ENCODE measurements around the gene PHLDB1. TPM values are rescaled to one million over a fixed set of nuclear protein-coding genes. Genes with fewer than 3 reads are reported as not detected.
A peak's percentile ranks its signal among the peaks of the same experiment; 100 is the strongest.
"Not testable (repeated sequence)": the region's sequence is repeated elsewhere in the genome, so short reads cannot be mapped to it uniquely, and the experiment has no call there.

PHLDB1 gene
- polyA plus RNA-seq (2012; ENCODE audit: low read depth, missing spikeins): 0.08 TPM

DNA sequence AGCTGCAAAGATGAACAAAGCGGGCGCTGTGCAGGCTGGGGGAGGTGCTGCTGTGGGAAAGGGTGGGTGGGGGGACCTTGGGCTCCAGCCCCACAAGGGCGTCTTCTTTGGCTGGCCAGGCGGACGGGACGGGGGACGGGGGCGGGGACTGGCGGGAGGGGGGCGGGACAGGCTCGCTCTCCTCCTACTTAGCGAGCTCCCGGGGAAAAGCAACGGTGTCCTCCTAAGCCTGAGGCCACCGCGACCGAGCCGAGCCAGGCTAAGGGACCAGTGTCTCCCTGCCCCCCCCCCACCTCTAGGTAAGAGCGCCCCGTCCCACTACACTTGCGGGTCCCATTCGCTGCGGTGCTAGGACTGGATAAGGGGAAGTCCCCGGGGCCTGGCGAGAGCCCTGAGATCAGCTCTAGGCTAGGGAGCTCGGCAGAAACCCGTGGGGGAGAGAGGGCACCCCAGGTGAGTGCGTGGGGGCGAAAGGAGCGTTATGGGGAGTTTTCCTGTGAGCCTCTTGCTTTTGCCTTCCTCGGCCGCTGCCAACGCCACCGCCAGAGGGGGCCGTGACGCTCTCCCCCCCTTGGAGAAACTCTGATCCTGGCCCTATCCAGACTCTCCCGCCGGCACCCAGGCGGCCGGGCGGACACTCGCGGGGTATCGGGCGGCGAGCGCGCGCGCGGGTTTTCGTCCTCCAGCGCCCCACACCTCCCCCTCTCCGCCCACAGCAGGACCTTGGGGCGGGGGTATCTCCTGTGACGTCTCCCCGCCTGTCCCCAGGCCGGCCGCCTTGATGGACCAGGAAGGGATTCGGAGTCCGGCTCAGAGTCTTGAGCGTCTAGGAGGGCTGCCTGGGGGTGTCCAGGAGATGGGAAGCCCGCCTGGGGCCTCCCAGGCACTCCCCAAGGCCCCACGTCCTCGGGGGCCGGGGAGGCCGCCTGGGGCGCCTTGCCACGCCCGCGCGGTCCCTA, at the start of gene PHLDB1:
TSS of gene PHLDB1 (plus strand) at position 215 of the 959 bp plus-strand sequence. CDS start 6,222 bp downstream, outside the sequence.
- DNase-seq (ENCODE audit: insufficient read length, low spot score) (no peak), FAIRE-seq (no peak)
- no peak for TF ChIP-seq POLR2A (IDR thresholded peaks at IDR 0.05; ENCODE audit: low read depth, low read length)
- TF ChIP-seq TAF1 (IDR thresholded peaks at IDR 0.05; ENCODE audit: low read depth, low read length): no peak
- TF ChIP-seq POU2F2 (IDR thresholded peaks at IDR 0.05; ENCODE audit: low read depth, low read length): no peak
- TF ChIP-seq PAX5 (IDR thresholded peaks at IDR 0.05; ENCODE audit: insufficient read depth, low read length, severe bottlenecking): no peak
- TF ChIP-seq POLR2AphosphoS5 (IDR thresholded peaks at IDR 0.05; ENCODE audit: low read depth, low read length): no peak
- TF ChIP-seq SPI1 (IDR thresholded peaks at IDR 0.05; ENCODE audit: low read depth, low read length): no peak

DNA sequence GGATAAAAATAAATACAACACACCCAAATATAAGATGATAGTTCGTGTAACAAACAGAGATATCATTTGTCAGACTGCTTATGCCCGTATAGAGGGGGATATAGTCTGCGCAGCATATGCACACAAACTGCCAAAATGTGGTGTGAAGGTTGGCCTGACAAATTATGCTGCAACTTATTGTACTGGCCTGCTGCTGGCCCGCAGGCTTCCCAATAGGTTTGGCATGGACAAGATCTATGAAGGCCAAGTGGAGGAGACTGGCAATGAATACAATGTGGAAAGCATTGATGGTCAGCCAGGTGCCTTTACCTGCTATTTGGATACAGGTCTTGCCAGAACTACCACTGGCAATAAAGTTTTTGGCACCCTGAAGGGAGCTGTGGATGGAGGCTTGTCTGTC, 46.6 kb upstream of the PHLDB1 start:
- FAIRE-seq (no peak), DNase-seq (ENCODE audit: insufficient read length, low spot score) (no peak)
- no peak for TF ChIP-seq TAF1 (IDR thresholded peaks at IDR 0.05; ENCODE audit: low read depth, low read length)
- no peak for TF ChIP-seq POU2F2 (IDR thresholded peaks at IDR 0.05; ENCODE audit: low read depth, low read length)
- no peak for TF ChIP-seq POLR2AphosphoS5 (IDR thresholded peaks at IDR 0.05; ENCODE audit: low read depth, low read length)
- no peak for TF ChIP-seq POLR2A (IDR thresholded peaks at IDR 0.05; ENCODE audit: low read depth, low read length)
- TF ChIP-seq SPI1 (IDR thresholded peaks at IDR 0.05; ENCODE audit: low read depth, low read length): no peak
- TF ChIP-seq PAX5 (IDR thresholded peaks at IDR 0.05; ENCODE audit: insufficient read depth, low read length, severe bottlenecking): no peak

DNA sequence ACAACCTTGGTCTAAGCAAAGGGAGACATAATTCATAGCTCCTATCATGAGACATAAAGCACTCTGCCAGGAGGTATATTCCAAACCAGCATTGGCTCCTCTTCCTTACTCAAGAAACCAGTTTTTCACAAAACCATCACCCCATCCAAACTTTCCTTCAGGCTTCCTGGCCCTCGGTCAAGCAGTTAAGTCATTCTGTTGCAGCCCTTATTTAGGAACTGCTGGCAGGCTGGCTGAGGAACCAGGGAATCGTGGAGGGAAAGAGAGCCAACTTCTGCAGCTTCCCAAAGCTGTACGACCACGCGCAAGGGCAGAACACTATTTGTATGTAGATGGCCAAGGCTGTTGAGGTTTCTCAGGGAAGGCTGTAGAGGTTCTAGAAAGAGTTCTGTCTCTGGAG, 42.4 kb upstream of the PHLDB1 start:
- FAIRE-seq: no peak

DNA sequence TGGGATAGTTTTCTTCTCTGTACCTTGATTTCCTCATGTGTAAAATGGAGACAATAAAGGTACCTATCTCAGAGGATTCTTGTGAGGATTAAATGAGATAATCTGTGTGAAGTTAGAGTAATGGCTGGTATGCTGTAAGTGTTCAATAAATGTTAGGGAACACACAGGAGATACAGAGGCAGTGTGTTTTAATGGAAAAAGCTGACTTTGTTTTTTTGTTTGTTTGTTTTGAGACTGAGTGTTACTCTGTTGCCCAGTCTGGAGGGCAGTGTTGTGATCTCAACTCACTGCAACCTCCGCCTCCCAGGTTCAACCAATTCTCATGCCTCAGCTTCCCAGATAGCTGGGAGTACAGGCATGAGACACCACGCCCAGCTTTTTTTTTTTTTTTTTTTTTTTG, 37.7 kb upstream of the PHLDB1 start:
- no peak for TF ChIP-seq POLR2AphosphoS5 (IDR thresholded peaks at IDR 0.05; ENCODE audit: low read depth, low read length)
- TF ChIP-seq POU2F2 (IDR thresholded peaks at IDR 0.05; ENCODE audit: low read depth, low read length): no peak
- TF ChIP-seq TAF1 (IDR thresholded peaks at IDR 0.05; ENCODE audit: low read depth, low read length): no peak
- no peak for TF ChIP-seq PAX5 (IDR thresholded peaks at IDR 0.05; ENCODE audit: insufficient read depth, low read length, severe bottlenecking)
- no peak for TF ChIP-seq SPI1 (IDR thresholded peaks at IDR 0.05; ENCODE audit: low read depth, low read length)
- no peak for TF ChIP-seq POLR2A (IDR thresholded peaks at IDR 0.05; ENCODE audit: low read depth, low read length)
- no peak for FAIRE-seq

More for the DNA sequence above, 42.4 kb upstream of the PHLDB1 start:
- no peak for TF ChIP-seq POLR2A (IDR thresholded peaks at IDR 0.05; ENCODE audit: low read depth, low read length)
- TF ChIP-seq SPI1 (IDR thresholded peaks at IDR 0.05; ENCODE audit: low read depth, low read length): no peak
- TF ChIP-seq PAX5 (IDR thresholded peaks at IDR 0.05; ENCODE audit: insufficient read depth, low read length, severe bottlenecking): no peak
- TF ChIP-seq POLR2AphosphoS5 (IDR thresholded peaks at IDR 0.05; ENCODE audit: low read depth, low read length): no peak
- no peak for TF ChIP-seq POU2F2 (IDR thresholded peaks at IDR 0.05; ENCODE audit: low read depth, low read length)
- TF ChIP-seq TAF1 (IDR thresholded peaks at IDR 0.05; ENCODE audit: low read depth, low read length): no peak
- DNase-seq (ENCODE audit: insufficient read length, low spot score): no peak

DNA sequence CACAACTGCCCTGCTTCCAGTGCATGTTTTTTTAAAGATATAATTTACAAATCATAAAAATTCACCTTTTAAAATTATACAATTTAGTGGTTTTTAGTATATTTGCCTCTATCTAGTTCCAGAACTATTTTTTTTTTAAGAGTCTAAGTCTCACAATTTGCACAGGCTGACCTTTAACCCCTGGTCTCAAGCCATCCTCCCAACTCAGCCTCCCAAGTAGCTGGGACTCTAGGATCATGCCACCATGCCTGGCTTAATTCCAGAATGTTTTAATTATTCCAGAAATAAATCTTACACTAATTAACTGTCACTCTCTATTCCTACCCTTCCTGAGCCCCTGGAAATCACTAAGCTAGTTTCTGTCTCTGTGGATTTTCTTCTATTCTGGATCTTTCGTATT, 36.6 kb upstream of the PHLDB1 start:
- DNase-seq (ENCODE audit: insufficient read length, low spot score): no peak
- TF ChIP-seq SPI1 (IDR thresholded peaks at IDR 0.05; ENCODE audit: low read depth, low read length): no peak
- TF ChIP-seq PAX5 (IDR thresholded peaks at IDR 0.05; ENCODE audit: insufficient read depth, low read length, severe bottlenecking): no peak
- no peak for TF ChIP-seq POU2F2 (IDR thresholded peaks at IDR 0.05; ENCODE audit: low read depth, low read length)
- TF ChIP-seq POLR2AphosphoS5 (IDR thresholded peaks at IDR 0.05; ENCODE audit: low read depth, low read length): no peak
- no peak for FAIRE-seq

More for the DNA sequence above, 37.7 kb upstream of the PHLDB1 start:
- DNase-seq (ENCODE audit: insufficient read length, low spot score): no peak

DNA sequence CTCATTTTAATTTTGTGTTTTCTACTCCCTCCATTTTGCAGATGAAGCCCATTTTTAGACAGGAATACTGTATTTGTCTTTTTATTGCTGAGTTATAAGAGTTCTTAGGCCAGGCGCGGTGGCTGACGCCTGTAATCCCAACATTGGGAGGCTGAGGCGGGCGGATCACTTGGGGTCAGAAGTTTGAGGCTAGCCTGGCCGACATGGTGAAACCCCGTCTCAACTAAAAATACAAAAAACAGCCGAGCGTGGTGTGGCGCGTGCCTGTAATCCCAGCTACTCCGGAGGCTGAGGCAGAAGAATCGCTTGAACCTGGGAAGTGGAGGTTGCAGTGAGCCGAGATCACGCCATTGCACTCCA, 35.7 kb upstream of the PHLDB1 start:
- not testable (repeated sequence) for FAIRE-seq; DNase-seq (ENCODE audit: insufficient read length, low spot score)

DNA sequence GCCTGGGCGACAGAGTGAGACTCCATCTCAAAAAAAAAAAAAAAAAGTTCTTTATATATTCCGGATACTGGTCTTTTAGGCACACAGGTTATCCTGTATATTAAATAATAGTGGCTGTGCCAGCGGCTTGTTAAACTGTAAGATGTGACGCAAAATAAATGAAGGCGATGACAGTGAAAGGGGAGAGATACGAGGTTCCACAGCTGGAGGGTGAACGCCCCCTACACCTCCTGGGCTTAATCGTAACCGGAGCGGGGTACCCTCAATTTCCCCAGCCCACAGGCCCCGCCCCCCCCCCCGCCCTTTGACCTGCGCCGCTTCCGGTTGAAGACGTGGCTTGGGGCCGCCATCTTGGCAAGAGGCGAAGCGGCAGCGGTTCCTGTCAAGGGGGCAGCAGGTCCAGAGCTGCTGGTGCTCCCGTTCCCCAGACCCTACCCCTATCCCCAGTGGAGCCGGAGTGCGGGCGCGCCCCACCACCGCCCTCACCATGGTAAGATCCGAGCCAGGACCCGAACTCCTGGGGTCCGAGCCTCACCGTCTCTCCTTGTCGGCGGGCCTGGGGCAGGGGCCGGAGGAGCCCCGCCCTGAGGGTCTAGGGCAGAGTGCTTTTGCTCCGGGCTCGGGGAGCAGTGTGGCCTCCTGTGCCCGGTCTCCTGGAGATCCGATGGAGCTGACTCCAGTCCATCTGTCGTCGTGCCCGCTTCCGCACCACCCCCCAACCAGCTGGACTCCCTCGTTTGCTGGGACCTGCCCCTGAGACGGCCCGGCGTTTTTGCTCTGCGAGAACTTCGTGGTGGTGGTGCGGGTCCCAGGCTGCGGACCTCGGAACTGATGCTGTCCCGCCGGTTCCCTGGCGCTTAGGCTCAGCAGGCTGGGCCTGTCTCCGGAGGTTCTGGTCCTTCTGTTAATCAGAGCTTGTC, 35.1 kb upstream of the PHLDB1 start, which contains the start of gene ARCN1:
TSS of gene ARCN1 (plus strand) at position 349 of the 920 bp plus-strand sequence. CDS start at position 488, 139 bp downstream.
- TF ChIP-seq PAX5 (IDR thresholded peaks at IDR 0.05; ENCODE audit: insufficient read depth, low read length, severe bottlenecking): no peak
- TF ChIP-seq TAF1 (IDR thresholded peaks at IDR 0.05; ENCODE audit: low read depth, low read length): peak; percentile 75
- peak; percentile 90; the same call in 1 of the 2 replicates for TF ChIP-seq POLR2AphosphoS5 (IDR thresholded peaks at IDR 0.05; ENCODE audit: low read depth, low read length)
- TF ChIP-seq POU2F2 (IDR thresholded peaks at IDR 0.05; ENCODE audit: low read depth, low read length): peak; percentile 69; the same call in 1 of the 2 replicates
- TF ChIP-seq POLR2A (IDR thresholded peaks at IDR 0.05; ENCODE audit: low read depth, low read length): peak; percentile 87
- DNase-seq (ENCODE audit: insufficient read length, low spot score) (peak; percentile 75), FAIRE-seq (peak; percentile 69)

DNA sequence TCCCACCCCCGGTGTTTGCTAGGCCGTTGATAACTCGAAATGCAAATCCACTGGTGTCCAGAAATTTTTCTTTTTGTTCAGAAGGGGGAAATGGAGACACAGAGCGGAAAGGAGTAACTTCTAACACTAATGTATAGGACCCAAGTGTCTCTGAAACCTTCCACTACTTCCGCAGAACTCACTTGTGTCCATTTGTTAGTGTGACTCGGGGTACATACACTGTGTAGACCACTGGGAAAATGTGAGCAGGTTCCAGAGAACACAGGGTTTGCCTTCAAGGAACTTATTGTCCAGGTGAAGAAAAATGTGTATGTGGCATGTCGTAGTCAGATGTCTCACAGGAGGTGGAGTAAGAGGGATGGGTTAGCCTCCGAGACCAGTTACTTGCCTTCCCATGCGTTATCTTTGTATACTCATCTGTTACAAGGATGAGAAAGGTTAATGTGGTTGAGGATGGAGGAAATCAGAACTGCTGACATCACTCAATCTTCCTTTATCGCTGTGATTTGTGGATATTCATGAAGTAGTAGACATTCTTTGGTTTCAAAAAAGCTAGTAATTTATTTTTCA, 34.3 kb upstream of the PHLDB1 start:
- FAIRE-seq: peak; percentile 59
- DNase-seq (ENCODE audit: insufficient read length, low spot score): no peak

More for the DNA sequence above, 34.3 kb upstream of the PHLDB1 start:
- TF ChIP-seq POU2F2 (IDR thresholded peaks at IDR 0.05; ENCODE audit: low read depth, low read length): no peak
- TF ChIP-seq SPI1 (IDR thresholded peaks at IDR 0.05; ENCODE audit: low read depth, low read length): no peak
- TF ChIP-seq POLR2AphosphoS5 (IDR thresholded peaks at IDR 0.05; ENCODE audit: low read depth, low read length): peak; percentile 26; the same call in 1 of the 2 replicates
- TF ChIP-seq PAX5 (IDR thresholded peaks at IDR 0.05; ENCODE audit: insufficient read depth, low read length, severe bottlenecking): no peak
- TF ChIP-seq TAF1 (IDR thresholded peaks at IDR 0.05; ENCODE audit: low read depth, low read length): no peak
- TF ChIP-seq POLR2A (IDR thresholded peaks at IDR 0.05; ENCODE audit: low read depth, low read length): 0 out of 2 replicates have a peak, but pooled peaks have one; percentile 15

Measured in GM12891 (cell line).